ENCODE results near the gene GPR31.
"Not testable (repeated sequence)": the region's sequence is repeated elsewhere in the genome, so short reads cannot be mapped to it uniquely, and the experiment has no call there.

The GPR31 gene

GRCh38 chr6:167169867-167170266, 12.1 kb upstream of the GPR31 start:
- H3K9me2 ChIP-seq (ENCODE audit: low read depth, low read length); H3K4me2 ChIP-seq (ENCODE audit: low read length); H2AFZ ChIP-seq (ENCODE audit: low read length); H3K27me3 ChIP-seq (ENCODE audit: insufficient read depth, low read length); H4K20me1 ChIP-seq (ENCODE audit: insufficient read depth, low read length); H3K79me2 ChIP-seq (ENCODE audit: insufficient read depth, low read length); H3K4me3 ChIP-seq (ENCODE audit: low read depth, low read length, poor library complexity, severe bottlenecking); H3K9me3 ChIP-seq (ENCODE audit: low read length); H3K9ac ChIP-seq (ENCODE audit: low read length); H3F3A ChIP-seq (ENCODE audit: insufficient read depth, low read length); H3K36me3 ChIP-seq (ENCODE audit: insufficient read depth, low read length); H3K27ac ChIP-seq (ENCODE audit: low read depth, low read length, poor library complexity, severe bottlenecking); H3K4me1 ChIP-seq (ENCODE audit: insufficient read depth, low read length, severe bottlenecking): not testable (repeated sequence)

GRCh38 chr6:167168296-167168695, 10.5 kb upstream of the GPR31 start:
- not testable (repeated sequence) for H3K9me2 ChIP-seq (ENCODE audit: low read depth, low read length); H3K27me3 ChIP-seq (ENCODE audit: insufficient read depth, low read length)

GRCh38 chr6:167167699-167168098, 9.9 kb upstream of the GPR31 start:
- not testable (repeated sequence) for H3K36me3 ChIP-seq (ENCODE audit: insufficient read depth, low read length); H3K4me2 ChIP-seq (ENCODE audit: low read length); H3K4me3 ChIP-seq (ENCODE audit: low read depth, low read length, poor library complexity, severe bottlenecking); H3K79me2 ChIP-seq (ENCODE audit: insufficient read depth, low read length); H3K9me3 ChIP-seq (ENCODE audit: low read length); H3K9me2 ChIP-seq (ENCODE audit: low read depth, low read length); H3K27ac ChIP-seq (ENCODE audit: low read depth, low read length, poor library complexity, severe bottlenecking); H3K4me1 ChIP-seq (ENCODE audit: insufficient read depth, low read length, severe bottlenecking); H3F3A ChIP-seq (ENCODE audit: insufficient read depth, low read length); H3K27me3 ChIP-seq (ENCODE audit: insufficient read depth, low read length); H4K20me1 ChIP-seq (ENCODE audit: insufficient read depth, low read length); H3K9ac ChIP-seq (ENCODE audit: low read length); H2AFZ ChIP-seq (ENCODE audit: low read length)

More at GRCh38 chr6:167168296-167168695, 10.5 kb upstream of the GPR31 start:
- H3K79me2 ChIP-seq (ENCODE audit: insufficient read depth, low read length); H4K20me1 ChIP-seq (ENCODE audit: insufficient read depth, low read length); H3K4me1 ChIP-seq (ENCODE audit: insufficient read depth, low read length, severe bottlenecking); H3K9me3 ChIP-seq (ENCODE audit: low read length); H3K9ac ChIP-seq (ENCODE audit: low read length); H3F3A ChIP-seq (ENCODE audit: insufficient read depth, low read length); H3K36me3 ChIP-seq (ENCODE audit: insufficient read depth, low read length); H3K4me3 ChIP-seq (ENCODE audit: low read depth, low read length, poor library complexity, severe bottlenecking); H3K4me2 ChIP-seq (ENCODE audit: low read length); H2AFZ ChIP-seq (ENCODE audit: low read length); H3K27ac ChIP-seq (ENCODE audit: low read depth, low read length, poor library complexity, severe bottlenecking): not testable (repeated sequence)

GRCh38 chr6:167165858-167166471, 8.2 kb upstream of the GPR31 start:
- Histone ChIP-seq H3K9me2 (ENCODE audit: low read depth, low read length) (no peaks in the 10 kb centered on the region), H3K27me3 (ENCODE audit: insufficient read depth, low read length) (peaks cover 3% of the 10 kb centered on the region; the same call in 1 of the 2 replicates), H3K4me2 (ENCODE audit: low read length) (no peak overlapping the region), H3K27ac (ENCODE audit: low read depth, low read length, poor library complexity, severe bottlenecking) (no peak overlapping the region), H3F3A (ENCODE audit: insufficient read depth, low read length) (no peaks in the 10 kb centered on the region), H3K4me1 (ENCODE audit: insufficient read depth, low read length, severe bottlenecking) (no peaks in the 10 kb centered on the region), H3K36me3 (ENCODE audit: insufficient read depth, low read length) (no peaks in the 10 kb centered on the region), H3K4me3 (ENCODE audit: low read depth, low read length, poor library complexity, severe bottlenecking) (no peak overlapping the region), H3K79me2 (ENCODE audit: insufficient read depth, low read length) (no peaks in the 10 kb centered on the region), H4K20me1 (ENCODE audit: insufficient read depth, low read length) (no peaks in the 10 kb centered on the region), H3K9ac (ENCODE audit: low read length) (no peak overlapping the region), H2AFZ (ENCODE audit: low read length) (no peak overlapping the region), H3K9me3 (ENCODE audit: low read length) (no peaks in the 10 kb centered on the region)
- TF ChIP-seq EZH2 (IDR thresholded peaks at IDR 0.05; ENCODE audit: borderline replicate concordance, low read length): no peak
- no peak for TF ChIP-seq CTCF (IDR thresholded peaks at IDR 0.05; ENCODE audit: low read length)

GRCh38 chr6:167164261-167164660, 6.5 kb upstream of the GPR31 start:
- Histone ChIP-seq H3K79me2 (ENCODE audit: insufficient read depth, low read length) (no peaks in the 10 kb centered on the region), H3K9me3 (ENCODE audit: low read length) (no peaks in the 10 kb centered on the region), H3K9me2 (ENCODE audit: low read depth, low read length) (no peaks in the 10 kb centered on the region), H3K9ac (ENCODE audit: low read length) (no peak overlapping the region), H4K20me1 (ENCODE audit: insufficient read depth, low read length) (no peaks in the 10 kb centered on the region), H3K4me1 (ENCODE audit: insufficient read depth, low read length, severe bottlenecking) (no peaks in the 10 kb centered on the region), H2AFZ (ENCODE audit: low read length) (no peak overlapping the region), H3K4me2 (ENCODE audit: low read length) (no peak overlapping the region), H3K36me3 (ENCODE audit: insufficient read depth, low read length) (no peaks in the 10 kb centered on the region), H3K27ac (ENCODE audit: low read depth, low read length, poor library complexity, severe bottlenecking) (no peak overlapping the region), H3K27me3 (ENCODE audit: insufficient read depth, low read length) (peaks cover 3% of the 10 kb centered on the region; the same call in 1 of the 2 replicates), H3F3A (ENCODE audit: insufficient read depth, low read length) (no peaks in the 10 kb centered on the region), H3K4me3 (ENCODE audit: low read depth, low read length, poor library complexity, severe bottlenecking) (no peak overlapping the region)
- TF ChIP-seq CTCF (IDR thresholded peaks at IDR 0.05; ENCODE audit: low read length): no peak
- TF ChIP-seq EZH2 (IDR thresholded peaks at IDR 0.05; ENCODE audit: borderline replicate concordance, low read length): no peak

Data from OCI-LY1 (cell line).